Kidney tubule cell (primary cell): ENCODE measurements around the gene RPS26.

Experiments used
- DNase-seq: peaks from one replicate; pipeline ENCODE4 v3.0.0-alpha.2; 2018; ENCODE audit warnings: low spot score

The RPS26 gene

GRCh38 chr12:56078931-56079722 lies 37.4 kb downstream of the RPS26 start:
- peak; percentile 91 for DNase-seq

- DNase-seq = peak; percentile 87
Measured at GRCh38 chr12:56079723-56080555, 38.2 kb downstream of the RPS26 start, which contains the start of gene ERBB3. TSS of gene ERBB3 (plus strand) at chr12:56080165. CDS start at chr12:56080301, 136 bp downstream.

GRCh38 chr12:56080556-56081138 lies 38.9 kb downstream of the RPS26 start:
- DNase-seq = peak; percentile 63

- no peak for DNase-seq
Measured at GRCh38 chr12:56081393-56082347, 40.0 kb downstream of the RPS26 start.

DNA sequence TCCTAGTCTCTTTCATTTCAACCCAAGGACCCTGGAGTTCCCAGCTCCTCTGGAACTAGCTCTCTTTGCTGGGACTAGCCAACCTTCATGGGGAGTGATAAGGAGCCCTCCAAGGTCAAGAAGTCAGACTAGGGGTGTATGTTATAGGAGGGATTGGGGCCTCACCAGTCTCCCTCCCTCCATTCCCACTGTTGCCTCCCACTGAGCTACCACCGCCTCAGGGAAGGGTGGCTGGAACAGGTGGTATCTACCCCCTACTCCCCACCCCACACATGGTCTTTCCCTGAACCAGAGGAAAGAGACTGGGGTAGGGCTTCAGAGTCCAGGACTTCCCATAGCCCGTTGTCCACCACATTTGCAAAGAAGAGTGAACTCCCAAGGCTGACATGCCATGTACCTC lies 40.7 kb downstream of the RPS26 start:
- no peak for DNase-seq

- DNase-seq = no peak
Measured at GRCh38 chr12:56082967-56083366, 41.2 kb downstream of the RPS26 start.

DNA sequence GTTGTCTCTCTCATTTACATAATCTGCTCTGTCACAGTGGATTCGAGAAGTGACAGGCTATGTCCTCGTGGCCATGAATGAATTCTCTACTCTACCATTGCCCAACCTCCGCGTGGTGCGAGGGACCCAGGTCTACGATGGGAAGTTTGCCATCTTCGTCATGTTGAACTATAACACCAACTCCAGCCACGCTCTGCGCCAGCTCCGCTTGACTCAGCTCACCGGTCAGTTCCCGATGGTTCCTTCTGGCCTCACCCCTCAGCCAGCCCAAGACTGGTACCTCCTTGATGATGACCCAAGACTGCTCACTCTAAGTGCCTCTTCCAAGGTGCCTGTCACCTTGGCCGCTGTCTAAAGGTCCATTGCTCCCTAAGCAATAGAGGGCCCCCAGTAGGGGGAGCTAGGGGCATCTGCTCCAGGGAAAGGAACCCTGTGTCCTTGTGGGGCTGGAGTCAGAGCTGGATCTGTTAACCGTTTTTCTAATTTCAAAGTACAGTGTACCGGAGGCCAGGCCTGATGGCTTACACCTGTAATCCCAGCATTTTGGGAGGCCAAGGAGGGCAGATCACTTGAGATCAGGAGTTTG lies 43.3 kb downstream of the RPS26 start:
- no peak for DNase-seq

GRCh38 chr12:56086096-56086495 lies 44.4 kb downstream of the RPS26 start:
- peak; percentile 51 for DNase-seq

DNA sequence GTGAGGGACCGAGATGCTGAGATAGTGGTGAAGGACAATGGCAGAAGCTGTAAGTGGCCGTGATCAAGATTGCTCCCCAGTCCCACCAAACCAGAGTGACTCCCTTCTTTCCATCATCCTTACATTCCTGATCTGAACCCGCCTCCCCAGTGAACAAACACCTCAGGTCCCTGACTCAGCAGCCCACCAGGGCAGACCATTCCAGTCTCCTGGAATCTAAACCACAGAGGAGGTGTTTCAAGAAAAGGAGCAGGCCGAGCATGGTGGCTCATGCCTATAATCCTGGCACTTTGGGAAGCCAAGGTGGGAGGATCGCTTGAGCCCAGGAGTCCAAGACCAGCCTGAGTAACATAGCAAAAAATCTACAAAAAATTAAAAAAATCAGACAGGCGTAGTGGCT lies 44.9 kb downstream of the RPS26 start:
- no peak for DNase-seq

DNA sequence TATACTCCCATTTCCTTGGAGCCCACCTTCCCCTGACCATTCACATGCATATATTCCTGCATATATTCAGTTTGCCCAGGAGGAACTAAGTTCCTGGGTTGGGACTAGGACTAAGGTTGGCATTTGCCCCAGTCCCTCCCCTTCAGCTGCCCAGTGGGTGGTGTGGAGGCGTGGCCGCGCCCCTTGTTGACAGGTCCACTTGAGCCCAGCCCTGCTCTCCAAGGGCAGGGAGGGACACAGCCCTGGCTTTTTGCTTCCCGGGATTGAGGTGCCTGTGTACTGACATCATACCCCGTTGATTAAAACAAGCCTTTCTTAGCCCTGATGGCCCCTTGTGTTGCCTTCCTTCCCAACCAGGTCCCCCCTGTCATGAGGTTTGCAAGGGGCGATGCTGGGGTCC lies 45.5 kb downstream of the RPS26 start:
- no peak for DNase-seq
